Smooth muscle cell (in vitro differentiated cells): ENCODE results near the gene FAT1. TPM values are rescaled to one million over a fixed set of nuclear protein-coding genes. Genes with fewer than 3 reads are reported as not detected.

Experiments used
- DNase-seq: peaks from one replicate; lab custom pipeline; 2025; ENCODE audit not compliant: unreplicated experiment; lab: John Stamatoyannopoulos, UW
- H2AFZ ChIP-seq: fragments of 200-600 bp; sonication (generic); 2 replicates; pipeline ENCODE4 v1.6.0; 2016; ENCODE audit warnings: antibody characterized with exemption, low read depth, mild to moderate bottlenecking
- H3F3A ChIP-seq: fragments of 200-600 bp; sonication (generic); 2 replicates; pipeline ENCODE4 v1.6.0; 2017; ENCODE audit warnings: antibody characterized with exemption, low read depth
- H3K27ac ChIP-seq: fragments of 200-600 bp; sonication (generic); 2 replicates; pipeline ENCODE4 v1.5.1; 2016; ENCODE audit warnings: low read depth, mild to moderate bottlenecking
- H3K27me3 ChIP-seq: fragments of 200-600 bp; sonication (generic); 2 replicates; pipeline ENCODE4 v1.6.1; 2016; ENCODE audit warnings: low read depth, mild to moderate bottlenecking
- H3K36me3 ChIP-seq: fragments of 200-600 bp; sonication (generic); 2 replicates; pipeline ENCODE4 v1.5.1; 2016; ENCODE audit warnings: low read depth
- H3K4me1 ChIP-seq: fragments of 200-600 bp; sonication (generic); 2 replicates; pipeline ENCODE4 v1.5.1; 2016; ENCODE audit warnings: low read depth
- H3K4me2 ChIP-seq: fragments of 200-600 bp; sonication (generic); 2 replicates; pipeline ENCODE4 v1.6.0; 2016; ENCODE audit warnings: mild to moderate bottlenecking
- H3K4me3 ChIP-seq: fragments of 200-600 bp; sonication (generic); 2 replicates; pipeline ENCODE4 v1.5.1; 2016; ENCODE audit warnings: mild to moderate bottlenecking
- H3K79me2 ChIP-seq: fragments of 200-600 bp; sonication (generic); 2 replicates; pipeline ENCODE4 v1.6.0; 2016; ENCODE audit warnings: low read depth, mild to moderate bottlenecking
- H3K9ac ChIP-seq: fragments of 200-600 bp; sonication (generic); 2 replicates; pipeline ENCODE4 v1.6.0; 2016; ENCODE audit warnings: low read depth
- H3K9me3 ChIP-seq: fragments of 200-600 bp; sonication (generic); replicated peaks from 2 replicates; pipeline ENCODE4 v1.5.1; 2016; ENCODE audit warnings: low read depth
- H4K20me1 ChIP-seq: fragments of 200-600 bp; sonication (generic); 2 replicates; pipeline ENCODE4 v1.6.0; 2016; ENCODE audit warnings: low read depth
- WGBS: methylation state at CpG from one replicate; pipeline ENCODE4 v1.1.7; 2016; ENCODE audit warnings: low lambda C conversion rate; 5-methylcytosine and 5-hydroxymethylcytosine counted together
- polyA plus RNA-seq: library from polyadenylated mRNA; unstranded; fragments of >200 nt; fragmentation: Nextera tagmentation; extraction: Ambion mirVana; gene quantifications from 2 replicates; pipeline ENCODE4 v1.2.1, GENCODE V29; 2016
- total RNA-seq: library from RNA; depleted of rRNA; stranded (reverse); fragments of >200 nt; gene quantifications from 2 replicates; pipeline ENCODE4 v1.2.3, GENCODE V29; 2014
- TF ChIP-seq, protein P1 (sequence below): fragments of 200-600 bp; sonication (generic); IDR thresholded peaks from 2 replicates; pipeline ENCODE4 v1.5.1; 2017; ENCODE audit warnings: borderline replicate concordance, mild to moderate bottlenecking, antibody characterized with exemption; ENCODE audit not compliant: insufficient read depth, poor library complexity, severe bottlenecking

FAT1 gene
- total and polyA plus RNA-seq, 2 experiments from 2014 or later = 42.4 to 395 TPM

DNA sequence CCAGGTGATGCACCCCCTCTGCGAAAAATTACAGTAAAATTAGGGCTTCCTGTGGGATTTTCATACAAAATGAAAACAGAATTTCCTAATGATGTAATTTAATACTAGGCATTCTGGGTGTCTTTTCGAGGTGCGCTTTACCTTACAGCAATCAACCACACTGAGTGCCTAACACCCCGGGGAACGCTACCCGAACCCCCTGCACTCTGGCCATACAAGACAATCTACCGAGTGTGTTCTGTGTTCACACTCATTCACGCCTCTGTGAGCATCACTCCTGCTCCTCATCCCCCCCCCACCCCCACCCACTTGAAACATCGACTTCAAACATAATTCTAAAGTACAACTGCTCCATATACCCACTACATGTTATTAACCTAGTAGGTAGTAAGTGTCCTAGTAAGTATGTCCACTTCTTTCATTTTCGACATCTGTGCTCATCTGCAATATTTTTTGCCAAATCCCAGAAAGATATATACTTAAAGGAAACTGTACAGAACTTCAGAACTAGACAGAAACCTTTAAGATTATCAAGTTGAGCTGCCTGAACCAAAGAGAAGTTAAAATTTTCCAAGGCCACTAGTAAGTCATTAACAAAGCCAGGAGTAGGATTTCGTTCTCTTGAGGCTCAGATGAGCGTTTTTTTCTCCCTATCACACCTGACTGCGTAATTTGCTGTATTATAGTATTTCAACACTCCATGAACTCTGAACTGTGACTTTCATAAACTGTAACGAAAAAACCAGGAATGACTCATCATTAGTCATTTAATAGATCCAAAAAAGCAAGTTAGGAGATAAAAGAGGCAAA lies 80.0 kb downstream of the FAT1 start:
- Histone ChIP-seq H3K9me3 (no peaks in the 10 kb centered on the region), H3K36me3 (peaks cover 6% of the 10 kb centered on the region), H3K4me1 (no peaks in the 10 kb centered on the region), H2AFZ (no peak overlapping the region), H3K4me2 (peak overlapping the region; percentile 14), H3K27ac (peak overlapping the region; percentile 40), H3K9ac (no peak overlapping the region), H3K4me3 (no peak overlapping the region), H3K79me2 (peaks cover 14% of the 10 kb centered on the region), H4K20me1 (peaks cover 77% of the 10 kb centered on the region), H3K27me3 (no peaks in the 10 kb centered on the region), H3F3A (no peaks in the 10 kb centered on the region)
- no peak for DNase-seq
- TF ChIP-seq, protein P1, sequence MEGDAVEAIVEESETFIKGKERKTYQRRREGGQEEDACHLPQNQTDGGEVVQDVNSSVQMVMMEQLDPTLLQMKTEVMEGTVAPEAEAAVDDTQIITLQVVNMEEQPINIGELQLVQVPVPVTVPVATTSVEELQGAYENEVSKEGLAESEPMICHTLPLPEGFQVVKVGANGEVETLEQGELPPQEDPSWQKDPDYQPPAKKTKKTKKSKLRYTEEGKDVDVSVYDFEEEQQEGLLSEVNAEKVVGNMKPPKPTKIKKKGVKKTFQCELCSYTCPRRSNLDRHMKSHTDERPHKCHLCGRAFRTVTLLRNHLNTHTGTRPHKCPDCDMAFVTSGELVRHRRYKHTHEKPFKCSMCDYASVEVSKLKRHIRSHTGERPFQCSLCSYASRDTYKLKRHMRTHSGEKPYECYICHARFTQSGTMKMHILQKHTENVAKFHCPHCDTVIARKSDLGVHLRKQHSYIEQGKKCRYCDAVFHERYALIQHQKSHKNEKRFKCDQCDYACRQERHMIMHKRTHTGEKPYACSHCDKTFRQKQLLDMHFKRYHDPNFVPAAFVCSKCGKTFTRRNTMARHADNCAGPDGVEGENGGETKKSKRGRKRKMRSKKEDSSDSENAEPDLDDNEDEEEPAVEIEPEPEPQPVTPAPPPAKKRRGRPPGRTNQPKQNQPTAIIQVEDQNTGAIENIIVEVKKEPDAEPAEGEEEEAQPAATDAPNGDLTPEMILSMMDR = no peak
- WGBS = 85% methylated on average over 14 of the region's 14 CpGs

DNA sequence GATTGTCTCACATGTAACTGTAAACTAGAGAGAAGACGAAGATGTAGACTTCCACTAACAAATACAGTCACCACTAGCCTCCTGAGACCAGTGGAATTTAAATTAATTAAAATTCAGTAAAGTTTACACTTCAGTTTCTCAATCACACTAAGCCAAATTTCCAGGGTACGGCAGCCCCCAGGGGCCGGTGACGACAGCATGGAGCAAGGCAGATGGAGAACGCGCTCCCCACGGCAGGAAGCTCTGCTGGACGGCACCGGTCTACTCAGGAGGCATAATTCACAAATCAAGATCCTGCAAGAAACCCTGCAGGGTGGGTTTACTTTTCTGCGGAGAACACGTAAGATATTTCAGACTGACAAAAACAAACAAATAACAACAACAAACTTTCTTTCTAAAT lies 80.7 kb downstream of the FAT1 start:
- Histone ChIP-seq H3K36me3 (peaks cover 6% of the 10 kb centered on the region), H3K27ac (no peak overlapping the region), H3K9me3 (no peaks in the 10 kb centered on the region), H3K79me2 (peaks cover 14% of the 10 kb centered on the region), H3K4me3 (no peak overlapping the region), H3F3A (no peaks in the 10 kb centered on the region), H3K4me2 (no peak overlapping the region), H4K20me1 (peaks cover 84% of the 10 kb centered on the region), H3K27me3 (no peaks in the 10 kb centered on the region), H3K9ac (no peak overlapping the region), H2AFZ (no peak overlapping the region), H3K4me1 (no peaks in the 10 kb centered on the region)
- TF ChIP-seq, protein P1 = no peak
- WGBS = 96% methylated on average over 11 of the region's 11 CpGs
- DNase-seq = no peak

DNA sequence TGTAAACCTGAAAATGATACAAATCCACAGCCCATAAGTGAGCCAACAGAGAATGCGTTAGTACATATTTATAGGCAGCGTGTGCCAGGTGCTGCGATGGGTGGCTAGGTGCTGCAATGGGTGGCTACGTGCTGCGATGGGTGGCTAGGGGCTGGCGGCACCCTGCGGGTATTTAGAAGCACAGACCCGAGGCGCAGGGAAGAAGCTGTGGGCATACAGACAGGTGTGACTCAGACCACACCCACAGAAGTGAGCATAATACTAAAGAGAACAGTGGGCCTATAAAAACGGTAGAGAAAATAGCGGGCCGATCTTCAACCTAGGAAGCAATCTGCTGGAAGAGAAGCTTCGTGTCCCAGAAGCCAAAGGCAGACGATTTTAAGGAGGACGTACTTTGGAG lies 81.1 kb downstream of the FAT1 start:
- TF ChIP-seq, protein P1 = no peak
- Histone ChIP-seq H3K9ac (no peak overlapping the region), H3F3A (no peaks in the 10 kb centered on the region), H3K4me2 (no peak overlapping the region), H3K36me3 (peaks cover 6% of the 10 kb centered on the region), H3K27me3 (no peaks in the 10 kb centered on the region), H4K20me1 (peaks cover 85% of the 10 kb centered on the region), H3K4me1 (no peaks in the 10 kb centered on the region), H3K79me2 (peaks cover 14% of the 10 kb centered on the region), H3K9me3 (no peaks in the 10 kb centered on the region), H3K4me3 (no peak overlapping the region), H2AFZ (no peak overlapping the region), H3K27ac (no peak overlapping the region)
- no peak for DNase-seq
- WGBS = 95% methylated on average over 15 of the region's 15 CpGs
